Esophagus squamous epithelium (tissue), 5 donors: Measurements from ENCODE around the gene LIMS2. TPM values are rescaled to one million over a fixed set of nuclear protein-coding genes. Genes with fewer than 3 reads are reported as not detected.

Experiments
- DNase-seq: peaks from one replicate; lab custom pipeline; 2025; lab: John Stamatoyannopoulos, UW
- H3K27ac ChIP-seq, 4 donors: fragments of 200-600 bp; sonication (generic); one replicate each; pipeline ENCODE4 v1.5.1; 2016 to 2019; ENCODE audit warnings: mild to moderate bottlenecking in 1 of 4
- H3K27me3 ChIP-seq, 4 donors: fragments of 200-600 bp; sonication (generic); 1 replicate in 3 of 4; 2 replicates in 1 of 4; pipeline versions ENCODE4 v1.5.1 to v1.6.0; 2017 to 2021; ENCODE audit warnings: antibody characterized with exemption in 1 of 4
- H3K36me3 ChIP-seq, 3 donors: fragments of 200-600 bp; sonication (generic); one replicate each; pipeline ENCODE4 v1.5.1; 2016 to 2019
- H3K4me1 ChIP-seq, 3 donors: fragments of 200-600 bp; sonication (generic); one replicate each; pipeline ENCODE4 v1.5.1; 2017 to 2019
- H3K4me3 ChIP-seq, 4 donors: fragments of 200-600 bp; sonication (generic); 1 replicate in 3 of 4; 2 replicates in 1 of 4; pipeline ENCODE4 v1.5.1; 2016 to 2019; ENCODE audit warnings: mild to moderate bottlenecking in 2 of 4, moderate library complexity in 1 of 4
- H3K9me3 ChIP-seq, 3 donors: fragments of 200-600 bp; sonication (generic); one replicate each; pipeline ENCODE4 v1.5.1; 2016 to 2019
- CTCF ChIP-seq, 6 experiments: fragments of 450-650 bp in 4 of 6; fragments of 200-600 bp in 2 of 6; sonication (generic) in 2 of 6; IDR thresholded peaks; one replicate each; pipeline ENCODE4 v1.5.1; 2016 to 2019; ENCODE audit warnings: antibody characterized with exemption in 6 of 6, mild to moderate bottlenecking in 4 of 6, moderate library complexity in 4 of 6
- POLR2A ChIP-seq, 4 donors: fragments of 450-650 bp; IDR thresholded peaks; one replicate each; pipeline ENCODE4 v1.6.1; 2017; ENCODE audit warnings: antibody characterized with exemption in 4 of 4, mild to moderate bottlenecking in 4 of 4, moderate library complexity in 3 of 4
- WGBS, 2 donors: methylation state at CpG; one replicate each; pipeline ENCODE4 v1.1.5; 2018; 5-methylcytosine and 5-hydroxymethylcytosine counted together
- intact Hi-C: fragments of 100-400 bp; cut with DNase I; formaldehyde crosslinking; loops from one replicate; pipeline ENCODE4 v1.15.0; 2022
- total RNA-seq, 4 donors: library from RNA; depleted of rRNA; stranded (reverse); fragments of >200 nt; gene quantifications; one replicate each; pipeline ENCODE4 v1.1.0, GENCODE V29; 2016
- donor health status: DM: yes; HTN: yes; CAD: no.

Gene LIMS2
- total RNA-seq, 4 donors from 2014 or later, result 2.4 to 29.6 (median 5.9) TPM

GRCh38 chr2:127621981-127622431 lies 53.3 kb downstream of the LIMS2 start:
- intact Hi-C loops, result no loop called here
- no peaks in the 10 kb centered on the region for H3K36me3 ChIP-seq
- H3K4me3 ChIP-seq, result no peak overlapping the region
- no peak overlapping the region for H3K27ac ChIP-seq
- H3K27me3 ChIP-seq, result peaks cover 0 to 47% (median 0%) of the 10 kb centered on the region in 4 donors
- DNase-seq, result no peak
- no peaks in the 10 kb centered on the region for H3K4me1 ChIP-seq
- no peaks in the 10 kb centered on the region for H3K9me3 ChIP-seq
- 89 to 97% methylated on average over 8 to 9 of the region's 15 CpGs for WGBS, 2 donors
- TF ChIP-seq POLR2A (IDR thresholded peaks at IDR 0.05), result no peak

- Histone ChIP-seq H3K9me3 (no peaks in the 10 kb centered on the region), H3K4me3 (no peak overlapping the region), H3K27ac (no peak overlapping the region), H3K36me3 (no peaks in the 10 kb centered on the region), H3K4me1 (no peaks in the 10 kb centered on the region), H3K27me3 (peaks cover 0 to 40% (median 0%) of the 10 kb centered on the region in 4 donors)
- no peak for TF ChIP-seq CTCF (IDR thresholded peaks at IDR 0.05)
- no peak for TF ChIP-seq POLR2A (IDR thresholded peaks at IDR 0.05)
- intact Hi-C loops, result no loop called here
- WGBS, 2 donors, result 57 to 70% methylated on average over 3 of the region's 3 CpGs
- DNase-seq, result no peak
Measured at GRCh38 chr2:127620866-127621265, 54.5 kb downstream of the LIMS2 start.

- WGBS, 2 donors, result 27 to 61% methylated on average over 6 to 8 of the region's 16 CpGs
- TF ChIP-seq CTCF (IDR thresholded peaks at IDR 0.05) (no peak), POLR2A (IDR thresholded peaks at IDR 0.05) (no peak)
- no peaks in the 10 kb centered on the region for H3K4me1 ChIP-seq
Measured at GRCh38 chr2:127619877-127620705, 55.2 kb downstream of the LIMS2 start.

GRCh38 chr2:127619203-127619590 lies 56.1 kb downstream of the LIMS2 start:
- 100% methylated on average over 1 to 3 of the region's 6 CpGs for WGBS, 2 donors
- intact Hi-C loops, result no loop called here
- H3K27ac ChIP-seq, result no peak overlapping the region

More at GRCh38 chr2:127619877-127620705, 55.2 kb downstream of the LIMS2 start:
- no peak for DNase-seq
- no peaks in the 10 kb centered on the region for H3K36me3 ChIP-seq
- intact Hi-C loops, result no loop called here
- peaks cover 0 to 33% (median 0%) of the 10 kb centered on the region in 4 donors for H3K27me3 ChIP-seq
- H3K4me3 ChIP-seq, result no peak overlapping the region
- no peak overlapping the region for H3K27ac ChIP-seq
- H3K9me3 ChIP-seq, result no peaks in the 10 kb centered on the region

GRCh38 chr2:127618551-127619202 lies 56.7 kb downstream of the LIMS2 start:
- DNase-seq, result no peak
- no peak for TF ChIP-seq CTCF (IDR thresholded peaks at IDR 0.05)
- TF ChIP-seq POLR2A (IDR thresholded peaks at IDR 0.05), result no peak
- Histone ChIP-seq H3K36me3 (no peaks in the 10 kb centered on the region), H3K4me3 (no peak overlapping the region), H3K9me3 (peaks cover 0 to 2% (median 0%) of the 10 kb centered on the region in 3 donors), H3K27ac (no peak overlapping the region), H3K27me3 (peaks cover 0 to 19% (median 0%) of the 10 kb centered on the region in 4 donors), H3K4me1 (no peaks in the 10 kb centered on the region)
- 63% methylated on average over 4 to 7 of the region's 7 CpGs for WGBS, 2 donors
- intact Hi-C loops, result no loop called here

More at GRCh38 chr2:127619203-127619590, 56.1 kb downstream of the LIMS2 start:
- no peak for DNase-seq
- TF ChIP-seq POLR2A (IDR thresholded peaks at IDR 0.05), result no peak
- no peak for TF ChIP-seq CTCF (IDR thresholded peaks at IDR 0.05)
- Histone ChIP-seq H3K27me3 (peaks cover 0 to 24% (median 0%) of the 10 kb centered on the region in 4 donors), H3K36me3 (no peaks in the 10 kb centered on the region), H3K4me3 (no peak overlapping the region), H3K4me1 (no peaks in the 10 kb centered on the region), H3K9me3 (no peaks in the 10 kb centered on the region)
